RWPE1 (cell line): ENCODE data around the gene POLN.
"Not testable (repeated sequence)": the region's sequence is repeated elsewhere in the genome, so short reads cannot be mapped to it uniquely, and the experiment has no call there.

ENCODE experiments used
- CTCF ChIA-PET: fragments of 350-600 bp; sonication (Branson Sonifier 250); formaldehyde crosslinking; extraction: SDS; loops from one replicate; lab custom pipeline; 2021; lab: Yijun Ruan, JAX
- POLR2A ChIA-PET: fragments of 400-600 bp; formaldehyde crosslinking; extraction: SDS; loops from one replicate; lab custom pipeline; 2020; ENCODE audit warnings: antibody characterized with exemption; ENCODE audit not compliant: low non-redundant PET; lab: Yijun Ruan, JAX
- DNase-seq: peaks from one replicate; pipeline ENCODE4 v3.0.0; 2012; ENCODE audit warnings: low spot score
- H3K27ac ChIP-seq: fragments of 450-650 bp; 2 replicates; pipeline ENCODE4 v1.5.1; 2017
- CTCF ChIP-seq: fragments of 450-650 bp; conservative IDR thresholded peaks from 2 replicates; pipeline ENCODE4 v1.5.1; 2017; ENCODE audit warnings: low read depth, mild to moderate bottlenecking

The POLN gene

DNA sequence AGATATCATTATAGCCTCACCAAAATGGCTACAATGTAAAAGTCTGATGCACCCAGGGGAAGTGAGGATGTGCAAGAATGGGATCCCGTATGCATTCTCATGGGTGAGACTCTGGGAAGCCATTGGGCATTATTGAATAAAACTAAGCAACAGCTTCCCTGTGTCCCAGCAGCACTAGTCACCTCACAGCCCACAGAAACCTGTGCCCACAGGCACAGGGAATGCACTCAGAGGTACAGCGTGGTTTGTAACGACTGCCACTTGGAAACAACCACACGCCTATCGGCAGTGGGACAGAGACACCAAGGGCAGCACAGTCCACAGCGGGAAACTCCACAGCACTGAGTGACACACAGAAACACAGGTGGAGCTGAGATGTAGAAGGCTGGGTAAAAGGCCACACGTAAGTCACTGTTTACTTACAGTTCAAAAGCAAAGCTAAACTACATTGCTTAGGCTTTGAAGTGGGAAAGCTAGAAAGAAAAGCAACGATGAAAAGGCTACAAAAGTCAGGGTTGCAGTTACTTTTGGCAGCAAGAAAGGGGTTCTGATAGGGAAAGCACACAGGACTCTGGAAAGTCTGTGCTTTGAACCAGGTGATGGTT lies 69.2 kb downstream of the POLN start:
- H3K27ac ChIP-seq = no peak overlapping the region
- ChIA-PET CTCF (no interaction called here), POLR2A (no interaction called here)
- DNase-seq = no peak
- no peak for TF ChIP-seq CTCF

DNA sequence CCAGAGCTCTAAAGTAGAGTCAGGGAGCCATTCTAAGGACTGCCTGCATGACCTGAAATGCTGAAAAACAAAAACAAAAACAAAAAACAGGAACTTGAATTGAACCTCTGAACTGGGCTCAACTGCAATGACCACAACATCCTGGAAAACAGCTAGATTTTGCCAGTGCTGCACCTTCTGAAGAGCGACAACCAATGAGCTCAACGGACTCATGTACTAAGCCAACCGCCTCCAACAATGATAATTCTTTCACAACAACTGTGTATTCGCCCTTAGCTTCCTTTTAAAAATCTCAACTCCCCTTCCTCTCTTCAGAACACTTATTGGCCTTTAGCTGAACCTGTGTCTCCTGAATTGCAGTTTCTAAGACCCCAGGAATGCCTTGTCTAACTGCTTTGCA lies 69.8 kb downstream of the POLN start:
- H3K27ac ChIP-seq = no peak overlapping the region
- no peak for TF ChIP-seq CTCF
- POLR2A ChIA-PET = no interaction called here
- no peak for DNase-seq
- CTCF ChIA-PET = no interaction called here

DNA sequence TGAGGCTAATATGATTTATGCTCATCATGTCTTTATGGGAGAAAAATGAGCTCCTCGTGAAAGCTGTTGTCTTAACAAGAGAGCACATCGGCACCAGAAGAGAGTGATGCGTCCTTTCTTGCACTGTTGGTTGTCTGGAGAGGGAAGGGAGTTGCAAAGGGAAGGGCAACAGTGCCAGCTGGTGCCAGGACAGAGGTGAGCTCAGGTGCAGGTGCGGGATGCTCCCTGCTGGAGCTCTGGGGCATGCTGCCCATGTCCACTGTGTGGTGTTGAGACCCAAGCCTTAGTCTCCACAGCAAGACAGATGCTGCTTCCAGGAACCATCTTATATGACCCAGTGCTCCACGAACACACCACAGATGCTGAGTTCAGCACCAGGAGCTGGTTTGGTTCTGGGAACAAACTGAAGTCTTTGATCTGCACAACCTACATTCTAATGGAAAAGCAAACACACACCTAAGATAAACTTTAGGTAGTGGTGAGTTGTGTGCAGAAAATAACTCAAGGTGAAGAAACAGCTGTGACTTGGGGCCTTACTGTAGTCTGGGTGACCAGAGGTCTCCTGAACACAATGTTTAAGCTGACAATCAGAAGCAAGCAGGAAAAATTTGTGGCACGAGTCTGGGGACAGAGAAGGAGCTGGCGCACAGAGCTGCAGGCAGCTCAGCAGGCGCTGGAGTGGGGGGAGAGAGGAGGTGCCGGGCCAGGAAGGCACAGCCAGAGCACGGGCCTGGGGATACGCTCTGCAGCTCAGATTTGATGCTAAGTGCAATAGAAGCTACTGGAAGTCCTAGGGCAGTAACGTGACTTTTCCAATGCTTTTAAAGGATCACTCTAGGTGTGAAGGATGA lies 73.2 kb downstream of the POLN start:
- DNase-seq = no peak
- CTCF ChIA-PET = no interaction called here
- no peak overlapping the region for H3K27ac ChIP-seq
- POLR2A ChIA-PET = no interaction called here
- no peak for TF ChIP-seq CTCF

- TF ChIP-seq CTCF = no peak
- no peak overlapping the region for H3K27ac ChIP-seq
- ChIA-PET CTCF (no interaction called here), POLR2A (no interaction called here)
- no peak for DNase-seq
These were observed 75.7 kb downstream of the POLN start for GRCh38 chr4:2166253-2166652.

GRCh38 chr4:2165391-2165790 lies 76.5 kb downstream of the POLN start:
- POLR2A ChIA-PET = no interaction called here
- H3K27ac ChIP-seq = no peak overlapping the region
- TF ChIP-seq CTCF = no peak
- DNase-seq = no peak
- CTCF ChIA-PET = no interaction called here

GRCh38 chr4:2163311-2163821 lies 78.6 kb downstream of the POLN start:
- no peak for DNase-seq
- ChIA-PET POLR2A (no interaction called here), CTCF (no interaction called here)
- TF ChIP-seq CTCF = no peak
- no peak overlapping the region for H3K27ac ChIP-seq

DNA sequence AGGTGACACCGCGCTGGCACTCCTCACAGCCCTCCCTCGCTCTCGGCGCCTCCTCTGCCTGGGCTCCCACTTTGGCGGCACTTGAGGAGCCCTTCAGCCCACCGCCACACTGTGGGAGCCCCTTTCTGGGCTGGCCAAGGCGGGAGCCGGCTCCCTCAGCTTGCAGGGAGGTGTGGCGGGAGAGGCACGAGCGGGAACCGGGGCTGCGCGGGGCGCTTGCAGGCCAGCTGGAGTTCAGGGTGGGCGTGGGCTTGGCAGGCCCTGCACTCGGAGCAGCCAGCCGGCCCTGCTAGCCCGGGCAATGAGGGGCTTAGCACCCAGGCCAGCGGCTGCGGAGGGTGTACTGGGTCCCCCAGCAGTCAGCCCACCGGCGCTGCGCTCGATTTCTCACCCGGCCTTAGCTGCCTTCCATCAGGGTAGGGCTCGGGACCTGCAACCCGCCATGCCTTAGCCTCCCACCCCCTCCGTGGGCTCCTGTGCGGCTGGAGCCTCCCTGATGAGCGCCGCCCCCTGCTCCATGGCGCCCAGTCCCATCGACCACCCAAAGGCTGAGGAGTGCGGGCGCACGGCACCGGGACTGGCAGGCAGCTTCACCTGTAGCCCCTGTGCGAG lies 80.7 kb downstream of the POLN start:
- CTCF ChIA-PET, DNase-seq, H3K27ac ChIP-seq, POLR2A ChIA-PET: not testable (repeated sequence)
